Stimulated activated CD8-positive, alpha-beta memory T cell treated with anti-CD3 and anti-CD28 coated beads, Interleukin-4, amount 100 ng/mL, for 4 hours (primary cell): ENCODE data around the gene TM4SF5.
"Not testable (repeated sequence)": the region's sequence is repeated elsewhere in the genome, so short reads cannot be mapped to it uniquely, and the experiment has no call there.

Experiments
- DNase-seq, 2 donors: peaks; one replicate each; pipeline ENCODE4 v3.0.0-alpha.2; 2020; ENCODE audit warnings: low read depth in 2 of 2, low spot score in 1 of 2

TM4SF5 gene

DNA sequence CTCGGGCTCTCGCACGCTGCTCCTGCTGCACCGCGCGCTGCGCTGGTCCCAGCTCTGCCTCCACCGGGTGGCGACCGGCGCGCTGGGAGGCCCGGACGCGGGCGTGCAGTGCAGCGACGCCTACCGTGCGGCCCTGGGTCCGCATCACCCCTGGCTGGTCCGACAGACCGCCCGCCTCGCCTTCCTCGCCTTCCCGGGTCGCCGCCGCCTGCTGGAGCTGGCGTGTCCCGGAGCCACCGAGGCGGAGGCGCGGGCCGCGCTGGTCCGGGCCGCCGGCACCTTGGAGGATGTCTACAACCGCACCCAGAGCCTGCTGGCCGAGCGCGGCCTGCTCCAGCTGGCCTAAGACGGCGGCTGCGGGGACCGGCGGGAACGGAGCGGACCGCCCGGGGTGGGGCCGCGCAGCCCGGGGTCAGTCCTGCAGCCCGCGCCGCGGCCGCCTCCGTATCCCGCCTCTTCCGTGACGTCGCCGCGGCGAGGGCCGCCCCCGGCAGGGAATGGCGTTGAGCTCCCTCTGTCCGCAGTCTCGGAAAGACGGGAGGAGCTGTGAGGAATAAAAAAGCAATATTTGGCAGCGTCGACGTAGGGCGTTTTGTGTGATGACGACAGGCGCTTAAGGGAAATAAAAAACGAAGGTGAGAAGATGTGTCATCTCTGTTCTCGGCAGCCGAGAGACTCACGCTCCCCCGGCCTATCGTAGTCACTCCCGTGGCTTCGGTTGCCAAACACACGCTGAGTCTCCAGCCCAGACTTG, 18.4 kb downstream of the TM4SF5 start:
- DNase-seq: peak; percentile 44 to 59

DNA sequence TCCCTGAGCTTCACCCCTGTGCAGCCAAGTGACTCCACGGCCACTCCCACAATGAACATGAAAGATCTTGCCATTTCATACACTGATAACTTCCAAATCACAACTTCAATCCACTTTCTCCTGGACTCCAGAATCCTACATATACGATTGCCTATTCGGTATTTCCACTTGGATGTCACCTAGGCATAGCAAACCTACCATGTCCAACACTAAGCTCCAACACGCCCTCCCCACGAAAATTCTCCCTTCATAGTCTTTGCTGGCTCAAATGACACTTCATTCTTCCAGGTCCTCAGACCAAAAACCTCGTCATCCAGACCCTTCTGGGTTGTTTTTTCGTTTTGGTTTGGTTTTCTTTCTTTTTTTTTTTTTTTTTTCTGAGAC, 19.0 kb downstream of the TM4SF5 start:
- DNase-seq: no peak

DNA sequence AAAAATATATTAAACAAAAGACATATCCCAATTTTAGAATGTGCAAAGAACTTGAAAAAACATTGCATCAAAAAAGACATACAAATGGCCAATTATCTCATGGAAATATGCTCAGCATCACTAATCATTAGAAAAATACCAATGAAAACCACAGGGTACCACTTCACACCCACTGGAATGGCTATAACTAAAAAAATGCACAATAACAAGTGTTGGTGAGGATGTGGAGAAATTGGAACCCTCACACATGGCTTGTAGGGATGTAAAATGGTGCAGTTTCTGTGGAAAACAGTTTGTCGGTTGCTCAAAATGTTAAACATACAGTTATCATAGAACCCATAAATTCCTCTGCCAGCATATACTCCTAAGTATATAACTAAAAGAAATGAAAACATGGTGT, 23.5 kb downstream of the TM4SF5 start:
- DNase-seq: no peak

DNA sequence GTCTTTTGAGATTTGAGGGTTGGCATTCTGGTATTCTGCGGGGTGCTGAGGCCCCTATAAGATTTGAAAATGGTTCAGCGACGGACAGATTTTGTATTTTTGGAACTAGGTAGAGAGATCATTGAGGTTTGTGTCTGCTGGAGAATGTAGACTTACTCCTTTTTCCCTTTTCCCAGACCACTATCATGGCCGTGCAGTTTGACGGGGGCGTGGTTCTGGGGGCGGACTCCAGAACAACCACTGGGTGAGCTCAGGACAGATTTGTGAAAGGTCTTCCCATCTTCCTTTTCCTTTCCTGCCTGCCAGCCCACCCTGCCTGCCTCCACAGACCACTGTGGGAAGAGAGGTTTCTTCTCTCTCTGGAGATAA, 24.9 kb downstream of the TM4SF5 start:
- no peak for DNase-seq

DNA sequence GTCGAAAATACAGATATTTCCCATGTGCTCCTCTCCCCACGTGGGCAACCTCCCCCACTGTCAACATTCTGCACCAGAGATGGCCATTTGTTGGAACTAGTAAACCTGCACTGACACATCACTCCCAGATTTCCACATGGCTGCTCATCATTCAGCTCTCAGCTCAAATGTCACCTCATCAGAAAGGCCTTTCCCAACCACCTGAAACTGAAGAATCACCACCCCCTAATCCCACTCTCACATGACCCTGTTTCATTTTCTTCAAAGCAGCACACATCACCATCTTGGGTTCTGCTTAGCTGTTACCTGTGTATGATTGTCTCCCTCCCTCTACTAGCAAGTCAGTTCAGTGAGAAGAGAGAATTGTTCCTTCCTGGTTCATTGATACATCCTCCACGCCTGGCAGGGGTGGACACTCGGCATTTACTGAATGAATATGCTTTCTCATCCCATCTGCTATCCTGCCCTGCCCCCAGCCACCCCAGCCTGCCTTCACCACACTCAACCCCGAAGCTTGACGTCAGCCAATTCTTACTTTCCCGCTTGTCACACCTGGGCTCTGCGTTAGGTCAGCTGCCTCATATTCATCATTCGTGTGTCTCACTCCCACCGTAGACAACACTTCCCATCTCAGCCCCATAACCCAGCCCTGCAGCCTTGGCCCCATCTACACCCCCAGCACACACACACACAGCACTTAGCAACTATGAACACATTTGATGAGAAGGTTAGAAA, 28.9 kb downstream of the TM4SF5 start:
- no peak for DNase-seq

DNA sequence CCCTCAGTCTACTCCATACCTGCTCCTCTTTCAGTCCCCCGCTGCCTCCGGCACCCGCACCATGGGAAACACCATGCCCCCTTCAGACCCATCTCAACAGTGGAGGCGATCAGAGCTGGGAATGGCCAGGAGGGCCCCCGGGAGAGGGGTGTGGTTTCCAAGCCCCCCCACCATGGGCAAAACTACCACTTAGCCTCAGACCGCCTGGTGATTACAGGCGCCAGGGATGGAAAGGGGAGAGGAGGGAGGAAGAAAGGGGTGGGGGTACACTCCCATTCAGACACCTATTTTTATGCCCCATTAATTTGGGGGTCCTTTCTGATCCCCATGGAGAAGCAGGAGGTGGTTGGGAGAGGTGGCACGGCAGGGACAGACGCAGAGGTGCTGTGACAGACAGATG, 30.5 kb downstream of the TM4SF5 start, which contains the start of gene C17orf114:
Gene C17orf114 (minus strand): TSS at position 101 of the 400 bp plus-strand sequence.
- no peak for DNase-seq

- no peak for DNase-seq
Measured at GRCh38 chr17:4806456-4806776, 34.7 kb downstream of the TM4SF5 start.

DNA sequence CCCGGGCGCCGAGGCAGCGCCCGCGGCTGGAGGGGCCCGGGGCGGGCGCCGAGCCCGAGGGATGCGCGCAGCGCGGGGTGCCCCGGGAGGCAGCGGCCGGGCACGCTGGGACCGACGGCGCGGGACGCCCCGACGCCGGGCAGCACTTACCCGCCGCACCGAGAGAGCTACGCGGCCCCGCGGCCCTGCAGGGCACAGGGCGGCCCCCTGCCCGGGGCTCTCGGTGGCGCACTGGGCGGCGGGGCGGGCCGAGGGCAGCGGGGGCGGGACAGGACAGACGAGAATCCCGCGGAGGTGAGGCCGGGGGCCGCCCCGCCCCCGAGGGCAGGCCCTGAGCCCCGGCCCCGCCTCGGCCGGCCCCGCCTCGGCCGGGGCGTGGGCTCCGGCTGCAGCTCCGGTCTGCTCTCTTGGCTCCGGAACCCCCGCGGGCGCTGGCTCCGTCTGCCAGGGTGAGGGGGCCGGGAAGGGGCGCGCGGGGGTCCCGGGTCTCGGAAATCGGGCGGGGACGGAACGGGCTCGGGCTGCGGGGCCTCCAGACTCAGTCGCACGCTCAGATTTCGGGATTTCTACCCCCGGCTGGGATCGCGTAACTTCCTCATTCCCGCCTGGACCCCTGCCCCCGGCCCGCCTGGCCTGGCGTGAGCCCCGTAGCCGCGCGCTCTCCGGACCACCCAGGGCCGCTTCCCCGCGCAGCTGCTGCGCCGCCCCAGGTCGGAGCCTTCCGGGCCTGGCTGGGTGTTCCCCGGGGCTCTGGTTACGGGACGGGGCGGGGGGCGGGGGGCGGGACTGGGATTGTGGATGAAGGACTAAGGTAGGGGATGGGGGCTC, 35.3 kb downstream of the TM4SF5 start, which contains the start of gene PLD2:
Gene PLD2 (plus strand): TSS at position 376 of the 828 bp plus-strand sequence. CDS start 621 bp downstream, outside the sequence.
- DNase-seq: peak; percentile 52 to 76

DNA sequence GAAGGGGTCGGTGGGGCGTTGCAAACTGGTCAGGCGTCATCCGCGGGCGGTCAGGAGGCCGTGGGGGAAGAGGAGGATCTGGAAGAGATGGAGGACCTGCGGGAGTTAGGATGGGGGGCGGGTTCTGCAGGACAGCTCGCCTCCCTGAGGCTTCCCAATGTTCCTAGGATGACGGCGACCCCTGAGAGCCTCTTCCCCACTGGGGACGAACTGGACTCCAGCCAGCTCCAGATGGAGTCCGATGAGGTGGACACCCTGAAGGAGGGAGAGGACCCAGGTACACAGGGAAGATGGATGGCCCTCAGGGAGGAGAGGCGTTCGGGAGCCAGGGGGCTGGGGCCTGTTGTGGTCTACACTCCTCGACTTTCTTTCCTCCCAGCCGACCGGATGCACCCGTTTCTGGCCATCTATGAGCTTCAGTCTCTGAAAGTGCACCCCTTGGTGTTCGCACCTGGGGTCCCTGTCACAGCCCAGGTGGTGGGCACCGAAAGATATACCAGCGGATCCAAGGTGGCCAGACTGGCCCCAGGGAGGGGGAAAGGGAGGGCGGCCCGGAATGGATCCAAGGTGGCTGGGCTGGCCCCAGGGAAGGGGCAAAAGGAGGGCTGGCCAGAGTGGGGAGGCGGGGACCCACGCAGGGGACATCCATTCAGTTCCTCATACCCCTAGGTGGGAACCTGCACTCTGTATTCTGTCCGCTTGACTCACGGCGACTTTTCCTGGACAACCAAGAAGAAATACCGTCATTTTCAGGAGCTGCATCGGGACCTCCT, 36.1 kb downstream of the TM4SF5 start:
- no peak for DNase-seq

DNA sequence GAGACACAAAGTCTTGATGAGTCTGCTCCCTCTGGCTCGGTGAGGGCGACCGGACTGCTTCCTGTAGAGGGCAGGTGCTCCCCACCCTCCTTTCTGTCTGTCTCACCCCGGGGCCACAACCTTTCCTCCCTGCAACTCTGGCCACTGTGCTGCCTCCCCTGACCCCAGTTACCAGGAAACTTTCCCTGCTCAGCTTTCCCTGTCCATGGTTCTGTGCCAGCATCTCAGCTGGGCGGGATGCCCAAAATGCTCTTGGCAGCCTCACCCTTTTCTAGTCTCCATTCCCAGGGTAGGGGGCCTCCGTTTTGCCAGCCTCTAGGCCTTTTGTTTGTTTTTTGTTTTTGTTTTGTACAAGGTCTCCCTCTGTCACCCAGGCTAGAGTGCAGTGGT, 36.7 kb downstream of the TM4SF5 start:
- no peak for DNase-seq

GRCh38 chr17:4810696-4811290, 39.1 kb downstream of the TM4SF5 start:
- no peak for DNase-seq

DNA sequence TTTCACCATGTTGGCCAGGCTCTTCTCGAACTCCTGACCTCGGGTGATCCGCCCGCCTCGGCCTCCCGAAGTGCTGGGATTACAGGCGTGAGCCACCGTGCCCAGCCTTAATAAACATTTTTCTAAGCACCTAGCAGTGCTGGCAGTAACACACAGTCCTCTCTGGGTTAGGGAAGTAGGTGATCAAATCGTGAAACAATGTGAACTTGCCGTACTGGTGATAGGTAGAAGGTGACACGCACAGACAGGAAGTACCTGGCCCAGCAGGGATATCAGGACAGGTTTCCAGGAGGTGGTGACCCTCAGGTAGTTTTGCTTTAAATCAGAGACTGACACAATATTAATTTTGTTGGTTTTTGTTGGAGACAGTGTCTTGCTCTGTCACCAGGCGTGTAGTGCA, 39.8 kb downstream of the TM4SF5 start:
- no peak for DNase-seq

DNA sequence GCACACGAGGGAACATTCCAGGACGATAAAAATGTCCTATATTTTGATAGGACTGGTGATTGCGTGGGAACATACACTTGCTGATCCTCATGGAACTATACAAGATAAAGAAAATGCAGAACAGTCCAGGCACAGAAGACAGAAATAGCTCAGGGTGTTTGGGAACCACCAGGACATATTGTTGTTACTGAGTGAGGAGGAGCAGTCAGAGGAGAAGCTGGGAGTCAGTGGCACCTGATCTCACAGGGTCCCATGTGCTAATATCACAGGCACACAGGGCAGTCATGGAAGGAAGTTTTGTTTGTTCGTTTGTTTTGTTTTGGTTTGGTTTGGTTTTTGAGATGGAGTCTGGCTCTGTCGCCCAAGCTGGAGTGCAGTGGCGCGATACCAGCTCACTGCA, 41.0 kb downstream of the TM4SF5 start:
- no peak for DNase-seq

DNA sequence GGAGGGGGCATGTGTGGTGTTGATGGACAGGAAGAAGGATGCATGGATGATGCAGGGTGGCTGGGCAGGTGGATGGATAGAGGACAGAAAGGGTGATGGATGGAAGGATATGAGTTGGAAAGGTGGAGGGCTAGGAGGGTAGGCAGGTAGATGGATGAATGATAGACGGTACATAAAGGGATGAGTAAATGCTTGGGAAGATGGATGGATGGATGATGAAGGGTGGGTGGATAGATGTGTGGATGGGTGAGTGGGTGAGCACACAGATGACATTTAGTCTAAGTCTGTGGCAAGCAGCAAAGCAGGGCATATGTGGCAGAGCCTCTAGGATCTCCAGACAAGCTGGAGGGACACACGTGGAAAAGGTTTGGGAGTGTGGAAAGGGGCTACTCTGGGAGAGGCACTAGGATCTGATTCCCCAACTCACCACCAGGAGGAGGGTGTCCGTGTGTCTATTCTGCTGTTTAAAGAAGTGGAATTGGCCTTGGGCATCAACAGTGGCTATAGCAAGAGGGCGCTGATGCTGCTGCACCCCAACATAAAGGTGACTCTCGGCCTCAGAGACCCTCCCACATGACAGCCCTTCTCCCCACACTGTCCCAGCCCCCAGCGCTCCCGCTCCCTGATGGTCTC, 43.5 kb downstream of the TM4SF5 start:
- no peak for DNase-seq

DNA sequence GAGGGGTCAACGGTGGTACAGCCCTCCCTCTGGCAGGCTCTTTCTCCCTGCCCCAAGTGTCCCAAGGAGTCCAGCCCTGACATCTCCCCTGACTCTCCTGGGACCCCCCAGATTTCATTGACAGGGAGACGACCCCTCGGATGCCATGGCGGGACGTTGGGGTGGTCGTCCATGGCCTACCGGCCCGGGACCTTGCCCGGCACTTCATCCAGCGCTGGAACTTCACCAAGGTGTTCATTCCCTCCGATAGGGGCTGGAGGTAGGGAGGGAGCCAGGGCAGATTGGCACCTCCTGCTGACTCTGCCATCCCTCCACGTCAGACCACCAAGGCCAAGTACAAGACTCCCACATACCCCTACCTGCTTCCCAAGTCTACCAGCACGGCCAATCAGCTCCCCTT, 45.1 kb downstream of the TM4SF5 start:
- DNase-seq: no peak

GRCh38 chr17:4818276-4818675, 46.6 kb downstream of the TM4SF5 start:
- DNase-seq: no peak

GRCh38 chr17:4822835-4823234, 51.1 kb downstream of the TM4SF5 start:
- no peak for DNase-seq

- DNase-seq: no peak
Measured at GRCh38 chr17:4823373-4824089, 51.8 kb downstream of the TM4SF5 start.

GRCh38 chr17:4827399-4827798, 55.7 kb downstream of the TM4SF5 start:
- DNase-seq: no peak

GRCh38 chr17:4832829-4833177, 61.1 kb downstream of the TM4SF5 start:
- not testable (repeated sequence) for DNase-seq
